Adrenal gland (tissue), 12 donors: Measurements from ENCODE around the gene AMN. TPM values are rescaled to one million over a fixed set of nuclear protein-coding genes. Genes with fewer than 3 reads are reported as not detected.

Experiments used
- DNase-seq, 7 donors: peaks; one replicate each; pipeline ENCODE4 v3.0.0-alpha.2; 2019 to 2020
- H3K27ac ChIP-seq, 5 donors: fragments of 200-600 bp; sonication (generic) in 4 of 5; 1 replicate in 3 of 5; 2 replicates in 2 of 5; pipeline versions ENCODE4 v1.5.1 to v1.8.0; 2016 to 2020; ENCODE audit warnings: mild to moderate bottlenecking in 1 of 5
- H3K27me3 ChIP-seq: fragments of 200-600 bp; 2 replicates; pipeline ENCODE4 v1.8.0; 2021
- H3K36me3 ChIP-seq, 2 donors: fragments of 200-600 bp; replicated peaks in 1 of 2; 1 replicate in 1 of 2; 2 replicates in 1 of 2; pipeline versions ENCODE4 v1.5.1 to v1.8.0; 2018 to 2022
- H3K4me1 ChIP-seq, 2 donors: fragments of 200-600 bp; replicated peaks in 1 of 2; 1 replicate in 1 of 2; 2 replicates in 1 of 2; pipeline versions ENCODE4 v1.5.1 to v1.8.0; 2018 to 2021
- H3K4me3 ChIP-seq, 4 donors: fragments of 200-600 bp; sonication (generic) in 3 of 4; one replicate each; pipeline ENCODE4 v1.5.1; 2016 to 2018
- H3K9me3 ChIP-seq, 3 donors: fragments of 200-600 bp; sonication (generic) in 1 of 3; replicated peaks in 1 of 3; 1 replicate in 2 of 3; 2 replicates in 1 of 3; pipeline versions ENCODE4 v1.5.1 to v1.8.0; 2016 to 2021
- POLR2A ChIP-seq, 2 donors: fragments of 450-650 bp; IDR thresholded peaks; one replicate each; pipeline ENCODE4 v1.6.1; 2017; ENCODE audit warnings: antibody characterized with exemption in 2 of 2, mild to moderate bottlenecking in 2 of 2, moderate library complexity in 1 of 2
- WGBS, 4 donors: extraction: QIAGEN DNeasy Blood & Tissue Kit in 2 of 4; methylation state at CpG; one replicate each; pipeline versions ENCODE4 v1.1.5 to v1.1.7; 2013 to 2017; 5-methylcytosine and 5-hydroxymethylcytosine counted together
- intact Hi-C, 2 donors: fragments of 100-400 bp; cut with DNase I; formaldehyde crosslinking; loops; one replicate each; pipeline versions ENCODE4 v1.14.1 to v1.15.0; 2022 to 2023
- polyA plus RNA-seq, 3 donors: library from polyadenylated mRNA; stranded (reverse); fragments of 200-250 nt in 2 of 3; fragments of 350-450 nt in 1 of 3; fragmentation: Illumina TruSeq in 1 of 3; extraction: RNeasy Lipid Tissue Mini Kit (QIAGEN cat#74804) in 1 of 3; gene quantifications; one replicate each; pipeline ENCODE4 v1.2.3, GENCODE V29; 2013 to 2014
- total RNA-seq, 9 donors: library from RNA; depleted of rRNA in 4 of 9; stranded (reverse); fragments of >200 nt in 4 of 9; fragments of 120-200 nt in 1 of 9; fragmentation: NEBNext Ultra II Directional in 1 of 9; extraction: Animal tissue kit (Norgen Biotek cat#: 25700) in 1 of 9; gene quantifications; one replicate each; pipeline versions ENCODE4 v1.1.0 to v1.2.4, GENCODE V29; 2013 to 2023
- TF ChIP-seq, protein P1 (sequence below), 6 experiments: fragments of 450-650 bp in 4 of 6; fragments of 200-600 bp in 2 of 6; sonication (generic) in 1 of 6; IDR thresholded peaks; 1 replicate in 5 of 6; 2 replicates in 1 of 6; pipeline versions ENCODE4 v1.5.1 to v1.8.0; 2016 to 2021; ENCODE audit warnings: antibody characterized with exemption in 6 of 6, mild to moderate bottlenecking in 2 of 6, moderate library complexity in 1 of 6
- donor health status: healthy with polysubstance abuse.
- donor health status: Bipolar disorder and iron deficiency.
- donor health status: DM: yes; HTN: yes; CAD: no.
- donor health status: DM: no; HTN: no; CAD: no.
- donor health status: DM: no; HTN: no; CAD: no.
- donor health status: DM: yes; HTN: yes; CAD: no.

Gene AMN
- total and polyA plus RNA-seq, 12 donors: 0.07 to 3.6 (median 0.35) TPM; not detected in 4

DNA sequence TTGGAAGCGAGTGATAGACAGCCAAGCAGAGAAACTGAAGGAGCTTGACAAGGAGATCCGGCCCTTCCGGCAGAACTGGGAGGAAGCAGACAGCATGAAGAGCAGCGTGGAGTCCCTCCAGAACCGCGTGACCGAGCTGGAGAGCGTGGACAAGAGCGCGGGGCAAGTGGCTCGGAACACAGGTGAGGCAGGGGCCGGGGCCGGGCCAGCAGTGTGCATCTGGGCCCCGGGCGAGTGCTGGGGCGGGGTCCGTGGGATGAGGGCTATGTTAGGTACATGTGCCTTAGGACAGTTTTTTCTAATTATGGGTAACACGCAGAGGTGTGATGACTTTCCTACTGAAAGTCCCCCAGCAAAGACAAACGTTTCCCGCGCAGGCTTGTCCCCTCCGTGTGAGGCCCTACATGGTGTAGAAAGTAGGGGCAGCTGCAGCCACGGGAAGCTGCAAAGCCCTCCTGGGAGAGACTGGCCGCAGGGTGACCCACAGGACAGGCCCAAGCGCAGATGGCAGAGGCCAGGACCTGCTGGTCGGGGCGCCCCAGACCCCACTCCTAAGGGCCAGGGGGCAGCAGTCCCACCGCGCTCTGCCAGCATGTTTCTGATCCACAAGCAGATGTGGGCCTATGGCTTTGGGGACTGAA is 19.1 kb upstream of the AMN start:
- Histone ChIP-seq H3K4me1 (no peaks in the 10 kb centered on the region), H3K27ac (no peak overlapping the region), H3K4me3 (no peak overlapping the region), H3K36me3 (peaks cover 0 to 6% of the 10 kb centered on the region in 2 donors), H3K27me3 (no peaks in the 10 kb centered on the region), H3K9me3 (no peaks in the 10 kb centered on the region)
- TF ChIP-seq, protein P1, sequence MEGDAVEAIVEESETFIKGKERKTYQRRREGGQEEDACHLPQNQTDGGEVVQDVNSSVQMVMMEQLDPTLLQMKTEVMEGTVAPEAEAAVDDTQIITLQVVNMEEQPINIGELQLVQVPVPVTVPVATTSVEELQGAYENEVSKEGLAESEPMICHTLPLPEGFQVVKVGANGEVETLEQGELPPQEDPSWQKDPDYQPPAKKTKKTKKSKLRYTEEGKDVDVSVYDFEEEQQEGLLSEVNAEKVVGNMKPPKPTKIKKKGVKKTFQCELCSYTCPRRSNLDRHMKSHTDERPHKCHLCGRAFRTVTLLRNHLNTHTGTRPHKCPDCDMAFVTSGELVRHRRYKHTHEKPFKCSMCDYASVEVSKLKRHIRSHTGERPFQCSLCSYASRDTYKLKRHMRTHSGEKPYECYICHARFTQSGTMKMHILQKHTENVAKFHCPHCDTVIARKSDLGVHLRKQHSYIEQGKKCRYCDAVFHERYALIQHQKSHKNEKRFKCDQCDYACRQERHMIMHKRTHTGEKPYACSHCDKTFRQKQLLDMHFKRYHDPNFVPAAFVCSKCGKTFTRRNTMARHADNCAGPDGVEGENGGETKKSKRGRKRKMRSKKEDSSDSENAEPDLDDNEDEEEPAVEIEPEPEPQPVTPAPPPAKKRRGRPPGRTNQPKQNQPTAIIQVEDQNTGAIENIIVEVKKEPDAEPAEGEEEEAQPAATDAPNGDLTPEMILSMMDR (IDR thresholded peaks at IDR 0.05): no peak
- no peak for TF ChIP-seq POLR2A (IDR thresholded peaks at IDR 0.05)
- WGBS, 4 donors: 92 to 97% (median 96%) methylated on average over 28 to 29 of the region's 29 CpGs
- intact Hi-C loops: no loop called here
- no peak for DNase-seq

DNA sequence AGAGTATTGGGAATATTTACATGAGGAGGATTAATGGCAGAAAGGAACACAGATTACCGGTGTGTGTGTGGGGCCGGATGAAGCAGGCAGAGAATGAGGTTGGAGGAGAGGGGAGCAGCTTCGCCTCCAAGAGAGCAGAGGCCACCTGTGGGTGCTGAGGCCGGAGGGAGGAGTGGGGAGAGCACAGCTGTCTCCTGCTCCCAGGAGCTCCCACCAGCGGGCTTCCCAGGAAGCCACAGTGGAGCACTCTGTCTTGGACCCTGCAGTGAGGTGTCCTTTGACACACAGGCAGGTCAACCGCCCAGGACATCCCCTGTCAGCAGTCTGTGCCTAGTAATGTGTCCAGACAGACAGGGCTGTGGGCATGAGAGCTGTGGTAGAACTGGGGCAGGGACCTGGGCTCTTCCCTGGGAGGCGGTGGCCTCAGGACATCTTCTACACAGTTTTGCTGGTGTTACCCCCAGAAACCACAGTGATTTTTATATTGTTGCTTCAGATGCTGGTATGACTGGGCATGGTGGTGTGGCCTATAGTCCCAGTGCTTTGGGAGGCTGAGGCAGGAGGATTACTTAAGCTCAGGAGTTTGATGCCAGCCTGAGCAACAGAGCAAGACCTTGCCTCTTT is 18.5 kb upstream of the AMN start:
- Histone ChIP-seq H3K27ac (no peak overlapping the region), H3K4me3 (no peak overlapping the region), H3K4me1 (no peaks in the 10 kb centered on the region), H3K9me3 (no peaks in the 10 kb centered on the region), H3K27me3 (no peaks in the 10 kb centered on the region), H3K36me3 (peaks cover 0 to 6% of the 10 kb centered on the region in 2 donors)
- no peak for DNase-seq
- TF ChIP-seq POLR2A (IDR thresholded peaks at IDR 0.05): no peak
- TF ChIP-seq, protein P1 (IDR thresholded peaks at IDR 0.05): no peak
- 87 to 98% (median 96%) methylated on average over 6 to 7 of the region's 7 CpGs for WGBS, 4 donors
- intact Hi-C loops: no loop called here

DNA sequence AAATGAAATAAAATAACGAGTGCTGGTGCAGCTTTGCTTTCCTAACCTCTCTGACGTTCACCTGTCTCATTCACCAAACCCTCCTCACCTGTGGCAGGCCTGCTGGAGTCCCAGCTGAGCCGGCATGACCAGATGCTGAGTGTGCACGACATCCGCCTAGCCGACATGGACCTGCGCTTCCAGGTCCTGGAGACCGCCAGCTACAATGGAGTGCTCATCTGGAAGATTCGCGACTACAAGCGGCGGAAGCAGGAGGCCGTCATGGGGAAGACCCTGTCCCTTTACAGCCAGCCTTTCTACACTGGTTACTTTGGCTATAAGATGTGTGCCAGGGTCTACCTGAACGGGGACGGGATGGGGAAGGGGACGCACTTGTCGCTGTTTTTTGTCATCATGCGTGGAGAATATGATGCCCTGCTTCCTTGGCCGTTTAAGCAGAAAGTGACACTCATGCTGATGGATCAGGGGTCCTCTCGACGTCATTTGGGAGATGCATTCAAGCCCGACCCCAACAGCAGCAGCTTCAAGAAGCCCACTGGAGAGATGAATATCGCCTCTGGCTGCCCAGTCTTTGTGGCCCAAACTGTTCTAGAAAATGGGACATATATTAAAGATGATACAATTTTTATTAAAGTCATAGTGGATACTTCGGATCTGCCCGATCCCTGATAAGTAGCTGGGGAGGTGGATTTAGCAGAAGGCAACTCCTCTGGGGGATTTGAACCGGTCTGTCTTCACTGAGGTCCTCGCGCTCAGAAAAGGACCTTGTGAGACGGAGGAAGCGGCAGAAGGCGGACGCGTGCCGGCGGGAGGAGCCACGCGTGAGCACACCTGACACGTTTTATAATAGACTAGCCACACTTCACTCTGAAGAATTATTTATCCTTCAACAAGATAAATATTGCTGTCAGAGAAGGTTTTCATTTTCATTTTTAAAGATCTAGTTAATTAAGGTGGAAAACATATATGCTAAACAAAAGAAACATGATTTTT is 17.1 kb upstream of the AMN start:
- Histone ChIP-seq H3K27me3 (no peaks in the 10 kb centered on the region), H3K27ac (no peak overlapping the region), H3K4me1 (no peaks in the 10 kb centered on the region), H3K36me3 (peaks cover 0 to 6% of the 10 kb centered on the region in 2 donors), H3K9me3 (no peaks in the 10 kb centered on the region), H3K4me3 (no peak overlapping the region)
- intact Hi-C loops: no loop called here
- WGBS, 4 donors: 94 to 96% (median 95%) methylated on average over 34 to 38 of the region's 38 CpGs
- no peak for DNase-seq
- TF ChIP-seq POLR2A (IDR thresholded peaks at IDR 0.05): no peak
- TF ChIP-seq, protein P1 (IDR thresholded peaks at IDR 0.05): no peak
